ENCODE data around the gene PTGER1. TPM values are rescaled to one million over a fixed set of nuclear protein-coding genes. Genes with fewer than 3 reads are reported as not detected.
A peak's percentile ranks its signal among the peaks of the same experiment; 100 is the strongest.
"Not testable (repeated sequence)": the region's sequence is repeated elsewhere in the genome, so short reads cannot be mapped to it uniquely, and the experiment has no call there.

Gene PTGER1
- total RNA-seq, 2 experiments from 2014 or later: not detected

DNA sequence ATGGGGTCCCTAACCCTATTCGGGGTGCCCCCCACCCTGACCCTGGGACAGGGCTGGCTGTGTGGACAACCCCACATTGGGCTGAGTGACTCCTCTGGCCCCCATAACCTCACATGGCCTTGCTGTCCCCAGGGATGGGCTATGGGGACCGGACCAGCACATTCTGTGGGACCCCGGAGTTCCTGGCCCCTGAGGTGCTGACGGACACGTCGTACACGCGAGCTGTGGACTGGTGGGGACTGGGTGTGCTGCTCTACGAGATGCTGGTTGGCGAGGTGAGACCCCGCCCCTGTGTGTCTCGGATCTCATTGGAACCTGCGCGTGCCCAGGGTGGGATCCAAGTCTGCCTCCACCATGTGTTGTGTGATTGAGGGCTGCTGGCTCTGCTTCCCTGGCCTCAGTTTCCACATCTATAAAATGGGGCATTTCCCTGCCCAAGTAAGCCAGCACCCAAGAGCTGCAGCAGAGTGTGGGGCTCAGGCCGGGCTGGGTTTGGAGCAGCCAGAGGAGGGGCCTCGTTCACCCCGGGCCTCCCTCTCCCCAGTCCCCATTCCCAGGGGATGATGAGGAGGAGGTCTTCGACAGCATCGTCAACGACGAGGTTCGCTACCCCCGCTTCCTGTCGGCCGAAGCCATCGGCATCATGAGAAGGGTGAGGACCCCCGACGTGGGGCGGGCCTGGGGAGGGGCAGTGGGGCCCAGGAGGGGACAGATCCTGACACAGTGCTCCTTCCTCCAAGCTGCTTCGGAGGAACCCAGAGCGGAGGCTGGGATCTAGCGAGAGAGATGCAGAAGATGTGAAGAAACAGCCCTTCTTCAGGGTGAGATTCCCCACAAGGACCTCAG lies 4.9 kb downstream of the PTGER1 start:
- CTCF ChIA-PET: no interaction called here
- Mint-ChIP-seq H3K9me3 (no peaks in the 10 kb centered on the region), H3K4me3 (no peak overlapping the region), H3K27me3 (ENCODE audit: low read depth) (peaks cover 16% of the 10 kb centered on the region), H3K4me1 (ENCODE audit: low read depth) (peaks cover 19% of the 10 kb centered on the region), H3K36me3 (ENCODE audit: low read depth) (peaks cover 6% of the 10 kb centered on the region), H3K27ac (no peak overlapping the region)
- DNase-seq: no peak
- intact Hi-C loops (cut with micrococcal nuclease): loop anchor here (5.0 kb wide), 2 partner anchors 263 to 588 kb away; partner anchors contain the start of gene ADGRL1

DNA sequence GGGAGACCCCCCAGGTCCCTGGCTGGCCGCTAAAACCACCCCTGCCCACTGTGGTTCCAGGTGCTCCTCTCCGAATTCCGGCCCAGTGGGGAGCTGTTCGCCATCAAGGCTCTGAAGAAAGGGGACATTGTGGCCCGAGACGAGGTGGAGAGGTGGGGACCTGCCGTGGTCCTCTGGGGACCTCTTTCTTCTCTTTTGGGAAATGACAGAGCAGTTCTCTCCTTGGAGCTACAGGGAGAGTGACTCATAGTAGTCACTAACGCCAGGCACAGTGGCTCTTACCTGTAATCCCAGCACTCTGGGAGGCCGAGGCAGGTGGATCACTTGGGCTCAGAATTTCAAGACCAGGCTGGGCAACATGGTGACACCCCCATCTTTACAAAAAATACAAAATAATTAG lies 7.3 kb downstream of the PTGER1 start:
- intact Hi-C loops (cut with micrococcal nuclease): no loop called here
- CTCF ChIA-PET: interaction anchor here (0.7 to 1.4 kb wide), 2 partner anchors 12 kb away, joined by 3 to 8 read pairs; no protein-coding TSS in a partner anchor
- peaks cover 3% of the 10 kb centered on the region for H3K27me3 Mint-ChIP-seq (ENCODE audit: low read depth)
- H3K36me3 Mint-ChIP-seq (ENCODE audit: low read depth): peaks cover 12% of the 10 kb centered on the region
- no peak overlapping the region for H3K27ac Mint-ChIP-seq
- no peaks in the 10 kb centered on the region for H3K9me3 Mint-ChIP-seq
- no peak for DNase-seq
- H3K4me3 Mint-ChIP-seq: no peak overlapping the region
- peaks cover 6% of the 10 kb centered on the region for H3K4me1 Mint-ChIP-seq (ENCODE audit: low read depth)

DNA sequence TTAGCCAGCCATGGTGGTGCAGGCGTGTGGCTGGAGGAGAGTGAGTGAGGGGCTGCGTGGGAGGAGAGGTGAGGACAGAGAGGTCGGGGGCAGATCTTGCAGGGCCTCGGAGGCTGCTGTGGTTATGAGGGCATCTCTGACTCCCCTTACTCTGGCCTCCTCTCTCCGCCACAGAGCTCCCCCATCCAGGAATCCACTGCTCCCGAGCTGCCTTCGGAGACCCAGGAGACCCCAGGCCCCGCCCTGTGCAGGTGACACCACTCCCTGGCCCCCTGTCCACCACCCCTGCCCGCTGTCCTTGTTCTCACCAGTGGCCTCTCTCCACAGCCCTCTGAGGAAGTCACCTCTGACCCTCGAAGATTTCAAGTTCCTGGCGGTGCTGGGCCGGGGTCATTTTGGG lies 7.8 kb downstream of the PTGER1 start:
- intact Hi-C loops (cut with micrococcal nuclease): no loop called here
- peaks cover 12% of the 10 kb centered on the region for H3K36me3 Mint-ChIP-seq (ENCODE audit: low read depth)
- no peaks in the 10 kb centered on the region for H3K9me3 Mint-ChIP-seq
- peaks cover 2% of the 10 kb centered on the region for H3K4me1 Mint-ChIP-seq (ENCODE audit: low read depth)
- H3K27ac Mint-ChIP-seq: no peak overlapping the region
- no peaks in the 10 kb centered on the region for H3K27me3 Mint-ChIP-seq (ENCODE audit: low read depth)
- H3K4me3 Mint-ChIP-seq: no peak overlapping the region
- DNase-seq: no peak
- CTCF ChIA-PET: interaction anchor here (1.4 to 2.0 kb wide), 2 partner anchors 12 to 331 kb away, joined by 6 to 8 read pairs; partner anchors contain the start of gene ASF1B

DNA sequence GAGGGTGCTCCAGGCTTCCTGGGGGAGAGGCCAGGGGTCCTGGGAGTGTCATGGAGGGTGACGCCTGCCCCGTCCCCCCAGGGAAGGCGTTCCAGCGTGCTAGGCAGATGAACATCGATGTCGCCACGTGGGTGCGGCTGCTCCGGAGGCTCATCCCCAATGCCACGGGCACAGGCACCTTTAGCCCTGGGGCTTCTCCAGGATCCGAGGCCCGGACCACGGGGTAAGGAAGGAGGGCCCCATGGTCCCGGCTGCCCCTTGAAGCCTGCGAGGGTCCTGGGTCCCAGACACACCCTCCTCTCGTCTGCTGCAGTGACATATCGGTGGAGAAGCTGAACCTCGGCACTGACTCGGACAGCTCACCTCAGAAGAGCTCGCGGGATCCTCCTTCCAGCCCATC lies 11.4 kb downstream of the PTGER1 start:
- CTCF ChIA-PET: no interaction called here
- DNase-seq: no peak
- intact Hi-C loops (cut with micrococcal nuclease): no loop called here
- Mint-ChIP-seq H3K9me3 (no peaks in the 10 kb centered on the region), H3K4me1 (ENCODE audit: low read depth) (no peaks in the 10 kb centered on the region), H3K27me3 (ENCODE audit: low read depth) (no peaks in the 10 kb centered on the region), H3K27ac (no peak overlapping the region), H3K4me3 (no peak overlapping the region), H3K36me3 (ENCODE audit: low read depth) (peaks cover 24% of the 10 kb centered on the region)

DNA sequence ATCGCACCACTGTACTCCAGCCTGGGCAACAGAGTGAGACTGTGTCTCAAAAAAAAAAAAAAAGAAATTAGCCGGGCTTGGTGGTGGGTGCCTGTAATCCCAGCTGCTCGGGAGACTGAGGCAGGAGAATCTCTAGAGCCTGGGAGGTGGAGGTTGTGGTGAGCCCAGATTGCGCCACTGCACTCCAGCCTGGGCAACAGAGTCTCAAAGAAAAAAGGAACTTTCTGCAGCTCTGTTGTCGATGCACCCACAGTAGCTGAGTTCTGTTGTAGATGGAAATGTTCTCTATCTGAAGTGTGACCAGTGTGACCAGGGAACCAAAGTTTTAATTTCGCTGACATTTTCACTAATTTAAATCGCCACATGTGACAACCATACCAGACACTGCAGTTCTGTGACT lies 12.8 kb downstream of the PTGER1 start:
- H3K9me3 Mint-ChIP-seq; H3K4me1 Mint-ChIP-seq (ENCODE audit: low read depth); CTCF ChIA-PET; H3K4me3 Mint-ChIP-seq; H3K27me3 Mint-ChIP-seq (ENCODE audit: low read depth); intact Hi-C loops (cut with micrococcal nuclease); H3K27ac Mint-ChIP-seq; DNase-seq: not testable (repeated sequence)
- peaks cover 21% of the 10 kb centered on the region for H3K36me3 Mint-ChIP-seq (ENCODE audit: low read depth)

DNA sequence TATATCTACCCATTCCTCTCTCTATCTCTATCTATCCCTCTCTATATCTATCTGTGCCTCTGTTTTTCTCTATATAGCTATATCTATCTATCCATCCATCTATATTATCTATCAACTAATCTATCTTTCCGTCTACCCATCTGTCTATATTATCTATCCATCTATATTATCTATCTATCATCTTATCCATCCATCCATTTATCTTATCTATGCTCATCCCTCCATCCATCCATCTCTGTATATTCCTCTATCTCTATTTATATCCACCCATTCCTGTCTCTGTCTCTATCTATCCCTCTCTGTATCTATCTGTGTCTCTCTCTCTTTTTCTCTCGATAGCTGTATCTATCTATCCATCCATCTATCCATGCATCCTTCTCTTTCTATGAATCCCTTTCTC lies 14.2 kb downstream of the PTGER1 start:
- DNase-seq: no peak
- H3K36me3 Mint-ChIP-seq (ENCODE audit: low read depth): peaks cover 20% of the 10 kb centered on the region
- H3K4me3 Mint-ChIP-seq: no peak overlapping the region
- intact Hi-C loops (cut with micrococcal nuclease): no loop called here
- no peaks in the 10 kb centered on the region for H3K9me3 Mint-ChIP-seq
- CTCF ChIA-PET: no interaction called here
- H3K27ac Mint-ChIP-seq: no peak overlapping the region
- H3K27me3 Mint-ChIP-seq (ENCODE audit: low read depth): no peaks in the 10 kb centered on the region
- H3K4me1 Mint-ChIP-seq (ENCODE audit: low read depth): no peaks in the 10 kb centered on the region

DNA sequence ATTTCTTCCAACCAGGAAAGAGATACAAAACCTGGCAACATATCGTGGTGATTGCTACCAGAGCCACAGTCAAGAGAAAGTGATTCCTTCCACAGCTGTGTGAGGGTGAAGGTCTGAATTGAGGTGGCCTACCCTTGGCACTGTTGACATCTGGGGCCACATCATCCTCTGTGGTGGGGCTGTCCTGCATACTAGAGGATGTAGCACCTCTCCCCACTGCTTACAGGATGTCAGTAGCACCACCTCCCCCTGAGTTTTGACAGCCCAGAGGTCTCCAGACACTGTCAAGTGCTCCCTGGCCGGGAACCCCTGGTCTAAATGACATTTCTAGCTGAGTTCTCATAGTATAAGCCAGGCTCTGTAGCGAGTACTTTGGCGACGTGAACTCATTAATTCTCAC lies 15.5 kb downstream of the PTGER1 start:
- CTCF ChIA-PET: interaction anchor here (0.6 to 0.7 kb wide), 2 partner anchors 14 to 45 kb away, joined by 3 read pairs; no protein-coding TSS in a partner anchor
- H3K27ac Mint-ChIP-seq: no peak overlapping the region
- H3K27me3 Mint-ChIP-seq (ENCODE audit: low read depth): no peaks in the 10 kb centered on the region
- H3K36me3 Mint-ChIP-seq (ENCODE audit: low read depth): peaks cover 21% of the 10 kb centered on the region
- intact Hi-C loops (cut with micrococcal nuclease): no loop called here
- no peak overlapping the region for H3K4me3 Mint-ChIP-seq
- DNase-seq: no peak
- no peaks in the 10 kb centered on the region for H3K9me3 Mint-ChIP-seq
- no peaks in the 10 kb centered on the region for H3K4me1 Mint-ChIP-seq (ENCODE audit: low read depth)

DNA sequence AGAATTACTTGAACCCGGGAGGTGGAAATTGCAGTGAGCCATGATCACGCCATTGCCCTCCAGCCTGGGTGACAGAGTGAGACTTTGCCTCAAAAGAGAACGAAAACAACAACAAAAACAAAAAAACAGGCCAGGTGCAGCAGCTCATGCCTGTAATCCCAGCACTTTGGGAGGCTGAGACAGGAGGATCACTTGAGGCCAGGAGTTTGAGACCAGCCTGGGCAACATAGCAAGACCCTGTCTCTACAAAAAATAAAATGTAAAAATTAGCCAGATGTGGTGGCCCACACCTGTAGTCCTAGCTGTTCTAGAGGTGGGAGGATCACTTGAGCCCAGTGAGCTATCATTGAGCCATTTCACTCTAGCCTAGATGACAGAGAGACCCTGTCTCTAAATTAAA lies 22.9 kb downstream of the PTGER1 start:
- H3K9me3 Mint-ChIP-seq; H3K27ac Mint-ChIP-seq; H3K27me3 Mint-ChIP-seq (ENCODE audit: low read depth); DNase-seq; H3K4me3 Mint-ChIP-seq; intact Hi-C loops (cut with micrococcal nuclease); CTCF ChIA-PET; H3K4me1 Mint-ChIP-seq (ENCODE audit: low read depth): not testable (repeated sequence)
- peaks cover 27% of the 10 kb centered on the region for H3K36me3 Mint-ChIP-seq (ENCODE audit: low read depth)

DNA sequence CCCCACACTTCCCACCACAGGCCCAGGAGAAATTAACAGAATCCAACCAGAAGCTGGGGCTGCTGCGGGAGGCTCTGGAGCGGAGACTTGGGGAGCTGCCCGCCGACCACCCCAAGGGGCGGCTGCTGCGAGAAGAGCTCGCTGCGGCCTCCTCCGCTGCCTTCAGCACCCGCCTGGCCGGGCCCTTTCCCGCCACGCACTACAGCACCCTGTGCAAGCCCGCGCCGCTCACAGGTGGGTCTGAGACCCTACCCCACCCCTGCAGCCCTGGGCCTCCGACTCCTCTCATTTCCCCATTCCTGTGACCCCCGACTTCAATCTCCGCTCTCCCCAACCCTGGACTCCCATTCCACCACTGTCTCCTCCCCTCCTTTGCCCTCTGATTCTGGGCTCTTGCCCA lies 24.3 kb downstream of the PTGER1 start:
- no peaks in the 10 kb centered on the region for H3K27me3 Mint-ChIP-seq (ENCODE audit: low read depth)
- H3K9me3 Mint-ChIP-seq: no peaks in the 10 kb centered on the region
- DNase-seq: no peak
- H3K4me1 Mint-ChIP-seq (ENCODE audit: low read depth): peaks cover 7% of the 10 kb centered on the region
- intact Hi-C loops (cut with micrococcal nuclease): no loop called here
- H3K36me3 Mint-ChIP-seq (ENCODE audit: low read depth): peaks cover 35% of the 10 kb centered on the region
- H3K4me3 Mint-ChIP-seq: no peak overlapping the region
- no peak overlapping the region for H3K27ac Mint-ChIP-seq
- CTCF ChIA-PET: no interaction called here

DNA sequence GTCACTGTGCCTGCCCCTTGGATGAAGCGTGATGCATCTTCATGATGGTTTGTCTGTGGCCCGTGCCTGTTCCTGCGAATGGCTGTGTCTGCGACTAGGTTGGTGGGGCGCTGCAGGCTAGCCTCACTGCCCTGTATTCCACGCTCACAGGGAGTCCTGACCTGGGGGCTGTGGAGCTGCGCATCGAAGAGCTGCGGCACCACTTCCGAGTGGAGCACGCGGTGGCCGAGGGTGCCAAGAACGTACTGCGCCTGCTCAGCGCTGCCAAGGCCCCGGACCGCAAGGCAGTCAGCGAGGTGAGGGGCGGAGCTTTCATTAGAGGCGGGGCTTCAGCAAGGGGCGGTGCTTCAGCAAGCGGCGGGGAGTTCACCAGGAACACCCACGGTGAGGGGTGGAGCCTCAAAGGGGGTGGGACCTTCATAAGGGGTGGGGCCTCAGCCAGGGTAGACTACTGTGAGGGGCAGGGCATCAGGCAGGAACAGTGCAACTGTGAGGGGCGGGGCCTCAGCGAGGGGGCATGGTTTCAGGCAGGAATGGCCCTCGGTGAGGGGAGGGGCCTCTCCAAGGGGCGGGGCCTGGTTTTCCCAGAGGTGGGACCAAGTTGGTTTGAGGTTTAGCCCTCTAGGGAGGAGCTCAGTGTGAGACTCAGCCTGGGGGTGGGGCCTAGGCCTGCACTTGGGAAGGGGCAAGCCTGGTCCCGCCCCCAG lies 24.8 kb downstream of the PTGER1 start:
- peak; percentile 79 for DNase-seq
- Mint-ChIP-seq H3K4me1 (ENCODE audit: low read depth) (peaks cover 7% of the 10 kb centered on the region), H3K27ac (no peak overlapping the region), H3K4me3 (no peak overlapping the region), H3K27me3 (ENCODE audit: low read depth) (no peaks in the 10 kb centered on the region), H3K36me3 (ENCODE audit: low read depth) (peaks cover 35% of the 10 kb centered on the region), H3K9me3 (no peaks in the 10 kb centered on the region)
- CTCF ChIA-PET: no interaction called here
- intact Hi-C loops (cut with micrococcal nuclease): no loop called here

DNA sequence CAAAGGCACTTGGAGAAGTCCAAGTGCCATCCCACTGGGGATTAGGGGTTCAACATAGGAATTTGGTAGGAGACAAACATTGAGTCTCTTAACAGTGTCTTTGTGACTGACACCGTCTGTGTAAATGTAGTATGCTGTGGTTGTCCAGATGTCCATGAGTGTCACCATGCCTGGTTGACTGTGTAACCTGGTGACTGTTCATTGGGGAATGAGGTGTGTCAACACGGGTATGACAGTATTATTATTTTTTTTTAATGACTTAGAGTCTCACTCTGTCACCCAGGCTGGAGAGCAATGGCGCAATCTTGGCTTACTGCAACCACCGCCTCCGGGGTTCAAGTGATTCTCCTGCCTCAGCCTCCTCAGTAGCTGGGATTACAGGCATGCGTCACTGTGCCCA lies 25.8 kb downstream of the PTGER1 start:
- peaks cover 11% of the 10 kb centered on the region for H3K4me1 Mint-ChIP-seq (ENCODE audit: low read depth)
- no peak for DNase-seq
- H3K4me3 Mint-ChIP-seq: no peak overlapping the region
- CTCF ChIA-PET: no interaction called here
- H3K27ac Mint-ChIP-seq: no peak overlapping the region
- intact Hi-C loops (cut with micrococcal nuclease): no loop called here
- no peaks in the 10 kb centered on the region for H3K27me3 Mint-ChIP-seq (ENCODE audit: low read depth)
- peaks cover 35% of the 10 kb centered on the region for H3K36me3 Mint-ChIP-seq (ENCODE audit: low read depth)
- H3K9me3 Mint-ChIP-seq: no peaks in the 10 kb centered on the region

DNA sequence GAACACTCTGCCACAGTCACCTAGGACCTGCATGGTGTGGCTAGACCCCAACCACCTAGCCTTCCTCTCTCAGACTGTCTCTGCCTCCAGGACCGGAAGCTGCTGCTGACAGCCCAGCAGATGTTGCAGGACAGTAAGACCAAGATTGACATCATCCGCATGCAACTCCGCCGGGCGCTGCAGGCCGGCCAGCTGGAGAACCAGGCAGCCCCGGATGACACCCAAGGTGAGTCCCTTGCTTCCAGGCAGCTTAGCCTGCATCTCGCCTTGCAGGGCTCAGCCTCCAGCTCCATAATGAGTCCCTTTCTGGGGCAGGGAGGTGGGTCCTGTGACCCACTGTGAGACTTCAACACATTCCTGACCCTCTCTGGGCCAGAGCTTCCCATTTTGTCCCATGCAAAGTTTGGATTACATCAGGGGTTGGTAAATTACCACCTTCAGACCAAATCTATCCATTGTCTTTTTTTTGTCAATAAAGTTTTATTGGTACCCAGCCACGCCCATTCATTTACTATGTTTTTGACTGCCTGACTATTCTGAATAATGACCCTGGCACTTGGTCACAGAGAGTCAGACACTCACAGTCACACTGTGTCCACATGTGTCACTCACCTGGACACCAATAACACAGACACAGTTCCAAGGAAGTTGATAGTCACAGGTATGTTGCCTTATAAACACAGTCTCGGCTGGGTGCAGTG lies 28.7 kb downstream of the PTGER1 start:
- Mint-ChIP-seq H3K9me3 (no peaks in the 10 kb centered on the region), H3K27ac (no peak overlapping the region), H3K27me3 (ENCODE audit: low read depth) (no peaks in the 10 kb centered on the region), H3K4me1 (ENCODE audit: low read depth) (peaks cover 20% of the 10 kb centered on the region), H3K4me3 (no peak overlapping the region), H3K36me3 (ENCODE audit: low read depth) (peaks cover 46% of the 10 kb centered on the region)
- no peak for DNase-seq
- CTCF ChIA-PET: interaction anchor here (0.6 to 1.3 kb wide), 3 partner anchors 13 to 64 kb away, joined by 3 read pairs; no protein-coding TSS in a partner anchor
- intact Hi-C loops (cut with micrococcal nuclease): no loop called here
